ENCODE results near the gene MRPS2.

The MRPS2 gene

DNA sequence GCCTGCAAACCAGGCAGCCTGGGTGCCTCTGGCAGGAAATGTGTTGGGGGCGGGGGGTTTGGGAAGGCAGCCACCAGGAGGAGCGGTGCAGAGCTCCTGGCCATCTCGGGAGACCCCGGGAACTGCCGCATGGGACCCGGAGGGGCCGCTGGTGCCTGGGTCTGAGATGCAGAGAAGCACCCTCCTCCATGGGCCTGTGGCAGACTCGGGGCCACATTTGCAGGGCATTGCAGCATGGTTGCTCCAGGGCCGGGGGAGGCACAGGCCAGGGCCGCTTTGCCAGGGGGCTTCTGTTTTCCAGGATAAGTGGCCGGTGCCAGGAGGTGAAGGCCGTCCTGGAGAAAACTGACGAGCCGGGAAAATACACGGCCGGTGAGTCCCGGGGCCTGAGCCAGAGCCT, 22.4 kb downstream of the MRPS2 start:
- Histone ChIP-seq H3K4me3 (ENCODE audit: control insufficient read depth in 1 of 7, extremely low read depth in 1 of 7, insufficient read depth in 4 of 7, low read depth in 2 of 7, low read length in 6 of 7) (no peak overlapping the region), H3K36me3 (ENCODE audit: control insufficient read depth in 4 of 4, insufficient read depth in 4 of 4, low read length in 3 of 4) (no peaks in the 10 kb centered on the region), H3K4me1 (ENCODE audit: control extremely low read depth in 1 of 4, control insufficient read depth in 4 of 4, insufficient read depth in 4 of 4, low read length in 3 of 4) (no peaks in the 10 kb centered on the region), H3K9me3 (ENCODE audit: control extremely low read depth in 1 of 5, control insufficient read depth in 4 of 5, insufficient read depth in 2 of 5, low read depth in 1 of 5, low read length in 4 of 5) (no peaks in the 10 kb centered on the region), H3K27me3 (replicated peaks in 2 of 5; ENCODE audit: control insufficient read depth in 4 of 5, insufficient read depth in 5 of 5, low read length in 4 of 5) (peaks cover 2 to 18% (median 3%) of the 10 kb centered on the region in 5 experiments), H3K27ac (ENCODE audit: insufficient read depth in 1 of 2, low read depth in 1 of 2, low read length in 2 of 2, poor library complexity in 1 of 2, severe bottlenecking in 2 of 2) (no peak overlapping the region)
- ChIA-PET POLR2A (no interaction called here), CTCF (no interaction called here)
- no peak for DNase-seq
- 81% methylated on average over 16 of the region's 17 CpGs for WGBS (ENCODE audit: insufficient coverage)

GRCh38 chr9:135523521-135524129, 23.1 kb downstream of the MRPS2 start:
- Histone ChIP-seq H3K4me3 (ENCODE audit: control insufficient read depth in 1 of 7, extremely low read depth in 1 of 7, insufficient read depth in 4 of 7, low read depth in 2 of 7, low read length in 6 of 7) (no peak overlapping the region), H3K27ac (ENCODE audit: insufficient read depth in 1 of 2, low read depth in 1 of 2, low read length in 2 of 2, poor library complexity in 1 of 2, severe bottlenecking in 2 of 2) (no peak overlapping the region), H3K27me3 (replicated peaks in 2 of 5; ENCODE audit: control insufficient read depth in 4 of 5, insufficient read depth in 5 of 5, low read length in 4 of 5) (peaks cover 2 to 11% (median 3%) of the 10 kb centered on the region in 5 experiments), H3K36me3 (ENCODE audit: control insufficient read depth in 4 of 4, insufficient read depth in 4 of 4, low read length in 3 of 4) (no peaks in the 10 kb centered on the region), H3K9me3 (ENCODE audit: control extremely low read depth in 1 of 5, control insufficient read depth in 4 of 5, insufficient read depth in 2 of 5, low read depth in 1 of 5, low read length in 4 of 5) (no peaks in the 10 kb centered on the region), H3K4me1 (ENCODE audit: control extremely low read depth in 1 of 4, control insufficient read depth in 4 of 4, insufficient read depth in 4 of 4, low read length in 3 of 4) (no peaks in the 10 kb centered on the region)
- POLR2A ChIA-PET, result no interaction called here
- CTCF ChIA-PET, result no interaction called here
- 94% methylated on average over 18 of the region's 21 CpGs for WGBS (ENCODE audit: insufficient coverage)
- DNase-seq, result no peak

GRCh38 chr9:135524130-135524861, 23.8 kb downstream of the MRPS2 start:
- no peak for DNase-seq
- peaks cover 0 to 1% (median 0%) of the 10 kb centered on the region in 5 experiments for H3K9me3 ChIP-seq (ENCODE audit: control extremely low read depth in 1 of 5, control insufficient read depth in 4 of 5, insufficient read depth in 2 of 5, low read depth in 1 of 5, low read length in 4 of 5)
- ChIA-PET POLR2A (no interaction called here), CTCF (no interaction called here)
- 89% methylated on average over 23 of the region's 27 CpGs for WGBS (ENCODE audit: insufficient coverage)
- H3K27ac ChIP-seq (ENCODE audit: insufficient read depth in 1 of 2, low read depth in 1 of 2, low read length in 2 of 2, poor library complexity in 1 of 2, severe bottlenecking in 2 of 2), result no peak overlapping the region
- peaks cover under 1 to 9% (median 3%) of the 10 kb centered on the region in 5 experiments for H3K27me3 ChIP-seq (replicated peaks in 2 of 5; ENCODE audit: control insufficient read depth in 4 of 5, insufficient read depth in 5 of 5, low read length in 4 of 5)
- no peak overlapping the region for H3K4me3 ChIP-seq (ENCODE audit: control insufficient read depth in 1 of 7, extremely low read depth in 1 of 7, insufficient read depth in 4 of 7, low read depth in 2 of 7, low read length in 6 of 7)
- no peaks in the 10 kb centered on the region for H3K4me1 ChIP-seq (ENCODE audit: control extremely low read depth in 1 of 4, control insufficient read depth in 4 of 4, insufficient read depth in 4 of 4, low read length in 3 of 4)
- no peaks in the 10 kb centered on the region for H3K36me3 ChIP-seq (ENCODE audit: control insufficient read depth in 4 of 4, insufficient read depth in 4 of 4, low read length in 3 of 4)

DNA sequence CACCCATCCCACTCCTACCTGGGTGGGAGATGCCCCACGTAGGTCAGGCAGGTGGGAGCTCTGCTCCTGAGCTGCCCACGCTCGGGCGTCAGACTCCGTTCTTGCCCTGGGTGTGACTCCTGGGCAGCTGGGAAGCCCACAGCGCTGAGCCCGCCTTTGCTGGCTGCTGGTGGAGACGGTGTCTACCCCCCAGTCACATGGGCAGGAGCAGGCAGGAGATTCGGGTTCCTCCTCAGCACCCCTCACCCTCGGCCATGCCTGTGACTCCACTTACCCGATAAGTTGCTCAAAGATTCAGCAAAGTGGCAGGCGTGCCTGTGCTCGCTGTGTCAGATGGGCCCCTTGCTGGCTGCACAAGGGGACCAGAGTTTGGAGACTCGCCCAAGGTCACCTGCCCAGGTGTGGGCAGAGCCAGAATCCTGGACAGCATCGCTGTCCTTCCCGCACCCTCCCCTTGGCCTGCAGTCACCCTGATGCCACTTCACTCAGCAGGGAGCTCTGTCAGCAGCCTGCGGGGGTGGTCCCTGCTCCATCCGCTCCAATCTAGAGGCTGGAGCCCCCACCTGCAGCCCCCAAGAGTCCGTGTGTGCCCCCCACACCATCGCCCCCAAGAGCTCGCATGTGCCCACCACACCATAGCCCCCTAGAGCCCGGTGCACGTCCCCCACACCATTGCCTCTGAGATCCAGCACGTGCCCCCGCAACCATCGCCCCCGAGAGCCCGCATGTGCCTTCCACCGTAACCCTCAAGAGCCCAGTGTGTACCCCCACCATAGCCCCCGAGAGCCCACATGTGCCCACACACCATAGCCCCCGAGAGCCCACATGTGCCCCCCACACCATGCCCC, 25.0 kb downstream of the MRPS2 start:
- POLR2A ChIA-PET, result no interaction called here
- Histone ChIP-seq H3K4me1 (ENCODE audit: control extremely low read depth in 1 of 4, control insufficient read depth in 4 of 4, insufficient read depth in 4 of 4, low read length in 3 of 4) (no peaks in the 10 kb centered on the region), H3K36me3 (ENCODE audit: control insufficient read depth in 4 of 4, insufficient read depth in 4 of 4, low read length in 3 of 4) (no peaks in the 10 kb centered on the region), H3K27me3 (replicated peaks in 2 of 5; ENCODE audit: control insufficient read depth in 4 of 5, insufficient read depth in 5 of 5, low read length in 4 of 5) (peaks cover 0 to 3% (median 0%) of the 10 kb centered on the region in 5 experiments), H3K4me3 (ENCODE audit: control insufficient read depth in 1 of 7, extremely low read depth in 1 of 7, insufficient read depth in 4 of 7, low read depth in 2 of 7, low read length in 6 of 7) (no peak overlapping the region), H3K27ac (ENCODE audit: insufficient read depth in 1 of 2, low read depth in 1 of 2, low read length in 2 of 2, poor library complexity in 1 of 2, severe bottlenecking in 2 of 2) (no peak overlapping the region), H3K9me3 (ENCODE audit: control extremely low read depth in 1 of 5, control insufficient read depth in 4 of 5, insufficient read depth in 2 of 5, low read depth in 1 of 5, low read length in 4 of 5) (peaks cover 0 to 10% (median 0%) of the 10 kb centered on the region in 5 experiments)
- DNase-seq, result no peak
- 83% methylated on average over 21 of the region's 31 CpGs for WGBS (ENCODE audit: insufficient coverage)
- CTCF ChIA-PET, result no interaction called here

DNA sequence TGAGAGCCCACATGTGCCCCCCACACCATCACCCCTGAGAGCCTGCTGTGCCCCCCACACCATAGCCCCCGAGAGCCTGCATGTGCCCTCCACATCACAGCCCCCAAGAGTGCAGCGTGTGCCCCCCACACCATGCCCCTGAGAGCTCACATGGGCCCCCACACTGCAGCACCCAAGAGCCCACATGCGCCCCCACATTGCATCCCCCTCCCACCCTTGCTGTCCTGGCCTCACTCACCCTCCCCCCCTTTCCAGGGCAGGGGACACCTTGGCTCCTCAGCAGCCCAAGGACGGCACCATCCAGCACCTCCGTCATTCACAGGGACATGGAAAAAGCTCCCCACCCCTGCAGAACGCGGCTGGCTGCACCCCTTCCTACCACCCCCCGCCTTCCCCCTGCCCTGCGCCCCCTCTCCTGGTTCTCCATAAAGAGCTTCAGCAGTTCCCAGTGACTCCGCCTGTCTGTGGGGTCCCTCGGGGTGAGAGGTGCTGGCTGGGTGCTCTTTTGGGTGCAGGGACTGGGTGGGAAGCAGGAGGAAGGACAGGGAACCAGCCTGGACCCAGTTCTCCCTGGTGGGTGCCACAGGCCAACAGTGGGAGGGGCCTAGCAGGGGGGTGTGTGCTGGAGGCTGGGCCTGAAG, 25.7 kb downstream of the MRPS2 start:
- Histone ChIP-seq H3K4me3 (ENCODE audit: control insufficient read depth in 1 of 7, extremely low read depth in 1 of 7, insufficient read depth in 4 of 7, low read depth in 2 of 7, low read length in 6 of 7) (no peak overlapping the region), H3K27me3 (replicated peaks in 2 of 5; ENCODE audit: control insufficient read depth in 4 of 5, insufficient read depth in 5 of 5, low read length in 4 of 5) (peaks cover 0 to 2% (median 0%) of the 10 kb centered on the region in 5 experiments), H3K27ac (ENCODE audit: insufficient read depth in 1 of 2, low read depth in 1 of 2, low read length in 2 of 2, poor library complexity in 1 of 2, severe bottlenecking in 2 of 2) (no peak overlapping the region), H3K36me3 (ENCODE audit: control insufficient read depth in 4 of 4, insufficient read depth in 4 of 4, low read length in 3 of 4) (no peaks in the 10 kb centered on the region), H3K9me3 (ENCODE audit: control extremely low read depth in 1 of 5, control insufficient read depth in 4 of 5, insufficient read depth in 2 of 5, low read depth in 1 of 5, low read length in 4 of 5) (peaks cover 0 to 12% (median 0%) of the 10 kb centered on the region in 5 experiments), H3K4me1 (ENCODE audit: control extremely low read depth in 1 of 4, control insufficient read depth in 4 of 4, insufficient read depth in 4 of 4, low read length in 3 of 4) (no peaks in the 10 kb centered on the region)
- ChIA-PET CTCF (no interaction called here), POLR2A (interaction anchor here (0.6 kb wide), 1 partner anchor 70 kb away, joined by 3 read pairs; no protein-coding TSS in a partner anchor)
- DNase-seq, result no peak
- WGBS (ENCODE audit: insufficient coverage), result 68% methylated on average over 2 of the region's 11 CpGs

DNA sequence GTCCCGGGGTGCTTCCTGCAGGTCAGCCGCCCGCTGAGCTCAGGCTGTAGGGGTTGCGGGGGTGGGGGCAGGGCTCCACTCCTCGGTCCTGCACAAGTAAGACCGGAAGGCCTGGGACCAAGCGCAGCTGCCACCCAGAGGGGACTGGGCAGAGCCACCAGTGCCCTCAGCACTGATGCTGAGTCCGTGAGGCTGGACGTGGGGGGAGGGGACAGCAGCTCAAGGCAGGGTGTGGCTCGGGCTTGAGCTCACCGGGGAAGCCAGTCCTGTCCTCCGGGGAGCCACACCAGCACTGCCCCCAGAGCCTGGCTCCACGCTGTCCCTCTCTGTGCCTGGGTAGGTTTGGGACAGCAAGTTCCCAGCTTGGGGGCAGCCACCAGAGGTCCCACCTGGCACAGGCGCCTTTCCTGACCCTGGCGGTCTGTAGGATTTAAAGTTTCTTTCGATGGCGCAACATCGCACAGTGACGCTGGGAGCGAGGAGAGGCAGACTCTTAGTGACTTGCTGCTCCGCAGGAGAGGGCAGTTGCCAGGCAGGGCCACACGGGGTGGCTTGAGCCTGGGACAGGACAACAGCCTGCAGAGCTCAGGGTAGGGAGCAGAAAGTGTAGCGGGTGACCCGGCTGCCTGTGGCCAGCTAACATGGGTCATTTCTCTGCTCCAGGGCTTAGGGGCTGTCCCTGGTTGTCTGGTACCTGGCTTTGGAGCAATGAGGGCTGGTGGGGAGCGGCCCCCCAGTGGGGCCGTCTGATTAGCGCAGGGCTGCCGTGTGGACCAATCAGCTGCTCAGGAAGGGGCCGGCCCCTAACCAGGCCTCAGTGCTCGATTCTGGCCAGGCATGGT, 26.5 kb downstream of the MRPS2 start:
- Histone ChIP-seq H3K9me3 (ENCODE audit: control extremely low read depth in 1 of 5, control insufficient read depth in 4 of 5, insufficient read depth in 2 of 5, low read depth in 1 of 5, low read length in 4 of 5) (peaks cover 0 to 12% (median 0%) of the 10 kb centered on the region in 5 experiments), H3K27me3 (replicated peaks in 2 of 5; ENCODE audit: control insufficient read depth in 4 of 5, insufficient read depth in 5 of 5, low read length in 4 of 5) (peaks cover 0 to 2% (median 0%) of the 10 kb centered on the region in 5 experiments), H3K27ac (ENCODE audit: insufficient read depth in 1 of 2, low read depth in 1 of 2, low read length in 2 of 2, poor library complexity in 1 of 2, severe bottlenecking in 2 of 2) (no peak overlapping the region), H3K4me1 (ENCODE audit: control extremely low read depth in 1 of 4, control insufficient read depth in 4 of 4, insufficient read depth in 4 of 4, low read length in 3 of 4) (no peaks in the 10 kb centered on the region), H3K36me3 (ENCODE audit: control insufficient read depth in 4 of 4, insufficient read depth in 4 of 4, low read length in 3 of 4) (no peaks in the 10 kb centered on the region), H3K4me3 (ENCODE audit: control insufficient read depth in 1 of 7, extremely low read depth in 1 of 7, insufficient read depth in 4 of 7, low read depth in 2 of 7, low read length in 6 of 7) (no peak overlapping the region)
- ChIA-PET POLR2A (interaction anchor here (0.6 kb wide), 1 partner anchor 69 kb away, joined by 3 read pairs; no protein-coding TSS in a partner anchor), CTCF (no interaction called here)
- no peak for DNase-seq
- WGBS (ENCODE audit: insufficient coverage), result 80% methylated on average over 30 of the region's 30 CpGs

Data from common myeloid progenitor, CD34-positive (primary cell).